Measurements from ENCODE around the gene ARFIP1. TPM values are rescaled to one million over a fixed set of nuclear protein-coding genes. Genes with fewer than 3 reads are reported as not detected.

ARFIP1 gene
- total and polyA plus RNA-seq, 9 of the 15 experiments (the other 6 are each of a cell fraction or from before 2014, with no cell fraction given): 14.1 to 25.1 (median 20.9) TPM

DNA sequence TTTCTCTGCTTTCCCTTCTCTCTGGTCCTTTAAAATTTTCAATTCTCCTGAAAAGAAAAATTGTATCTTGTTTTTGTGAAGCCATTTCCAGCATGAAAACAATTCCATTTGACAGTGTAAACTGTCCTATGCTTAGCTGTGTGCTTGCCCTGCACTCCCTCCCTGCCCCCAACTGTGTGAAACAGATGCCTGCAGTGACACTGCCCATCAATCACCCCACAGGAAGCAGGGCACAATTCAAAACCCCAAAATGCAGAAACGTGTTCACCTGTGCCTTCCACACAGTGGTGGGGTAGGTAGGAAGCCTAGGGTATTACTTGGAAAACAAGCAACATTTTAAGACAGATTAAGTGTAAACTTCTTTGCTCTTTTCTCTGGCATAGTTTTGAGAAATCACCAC, 150.1 kb downstream of the ARFIP1 start:
- peaks cover 2 to 5% of the 10 kb centered on the region in 2 experiments; a peak in 3 of 5 replicates for H3K27me3 ChIP-seq (ENCODE audit: control insufficient read depth in 2 of 2, insufficient read depth in 2 of 2, low read length in 2 of 2)
- no peaks in the 10 kb centered on the region for H3K9me1 ChIP-seq (ENCODE audit: control insufficient read depth, insufficient read depth, low read length)
- ChIA-PET POLR2A (interaction anchor here (1.2 kb wide), 1 partner anchor 11 kb away, joined by 3 read pairs; no protein-coding TSS in a partner anchor), CTCF (ENCODE audit: low intra/inter-chr PET ratio) (no interaction called here)
- intact Hi-C loops (cut with micrococcal nuclease) (no loop called here), in situ Hi-C loops (cut with MboI) (no loop called here)
- H3K4me3 ChIP-seq: no peak overlapping the region
- no peaks in the 10 kb centered on the region for H3K79me2 ChIP-seq (ENCODE audit: control insufficient read depth, insufficient read depth, low read length)
- WGBS (ENCODE audit: insufficient coverage, low coverage, missing lambda C conversion rate): 0% methylated on average over 1 of the region's 1 CpG
- H3K9ac ChIP-seq (ENCODE audit: insufficient read depth in 1 of 2, low read depth in 2 of 2, low read length in 2 of 2): no peak overlapping the region
- ATAC-seq: no peak
- H3K4me2 ChIP-seq (ENCODE audit: insufficient read depth, low read length): no peak overlapping the region
- TF ChIP-seq HEY1 (CRISPR knock-in tag; IDR thresholded peaks at IDR 0.05; ENCODE audit: borderline replicate concordance): no peak
- TF ChIP-seq ETS2 (tag; IDR thresholded peaks at IDR 0.05; ENCODE audit: borderline replicate concordance, poor library complexity, severe bottlenecking): no peak
- no peak for TF ChIP-seq KLF13 (tag; IDR thresholded peaks at IDR 0.05; ENCODE audit: borderline replicate concordance, low read depth)
- no peak for TF ChIP-seq ESRRB (CRISPR knock-in tag; IDR thresholded peaks at IDR 0.05; ENCODE audit: borderline replicate concordance)
- TF ChIP-seq ZNF146 (CRISPR knock-in tag; IDR thresholded peaks at IDR 0.05; ENCODE audit: unreplicated experiment): no peak
- TF ChIP-seq POLR3G (IDR thresholded peaks at IDR 0.05; ENCODE audit: extremely low read depth, insufficient read length, insufficient replicate concordance): no peak
- TF ChIP-seq DNMT1 (IDR thresholded peaks at IDR 0.05): no peak
- no peak for TF ChIP-seq TFAM (CRISPR knock-in tag; conservative IDR thresholded peaks at IDR 0.05)
- TF ChIP-seq NBN (IDR thresholded peaks at IDR 0.05; ENCODE audit: low read depth): no peak
- TF ChIP-seq HLTF (IDR thresholded peaks at IDR 0.05): no peak
- no peak for TF ChIP-seq CREBBP (IDR thresholded peaks at IDR 0.05; ENCODE audit: low read depth, low read length)
- TF ChIP-seq, protein P1, sequence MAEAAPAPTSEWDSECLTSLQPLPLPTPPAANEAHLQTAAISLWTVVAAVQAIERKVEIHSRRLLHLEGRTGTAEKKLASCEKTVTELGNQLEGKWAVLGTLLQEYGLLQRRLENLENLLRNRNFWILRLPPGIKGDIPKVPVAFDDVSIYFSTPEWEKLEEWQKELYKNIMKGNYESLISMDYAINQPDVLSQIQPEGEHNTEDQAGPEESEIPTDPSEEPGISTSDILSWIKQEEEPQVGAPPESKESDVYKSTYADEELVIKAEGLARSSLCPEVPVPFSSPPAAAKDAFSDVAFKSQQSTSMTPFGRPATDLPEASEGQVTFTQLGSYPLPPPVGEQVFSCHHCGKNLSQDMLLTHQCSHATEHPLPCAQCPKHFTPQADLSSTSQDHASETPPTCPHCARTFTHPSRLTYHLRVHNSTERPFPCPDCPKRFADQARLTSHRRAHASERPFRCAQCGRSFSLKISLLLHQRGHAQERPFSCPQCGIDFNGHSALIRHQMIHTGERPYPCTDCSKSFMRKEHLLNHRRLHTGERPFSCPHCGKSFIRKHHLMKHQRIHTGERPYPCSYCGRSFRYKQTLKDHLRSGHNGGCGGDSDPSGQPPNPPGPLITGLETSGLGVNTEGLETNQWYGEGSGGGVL (CRISPR knock-in tag; IDR thresholded peaks at IDR 0.05): no peak
- TF ChIP-seq MTA3 (IDR thresholded peaks at IDR 0.05; ENCODE audit: borderline replicate concordance): no peak
- TF ChIP-seq ZFX (CRISPR knock-in tag; IDR thresholded peaks at IDR 0.05): no peak
- TF ChIP-seq SMAD2 (IDR thresholded peaks at IDR 0.05; ENCODE audit: low read depth, low read length): no peak
- TF ChIP-seq ILF3 (IDR thresholded peaks at IDR 0.05; ENCODE audit: borderline replicate concordance): no peak
- TF ChIP-seq CCNT2 (IDR thresholded peaks at IDR 0.05; ENCODE audit: borderline replicate concordance, extremely low read depth, insufficient read length, low read depth, low read length): no peak
- TF ChIP-seq RFX5 (IDR thresholded peaks at IDR 0.05; ENCODE audit: low read depth, low read length): no peak
- DNase-seq (ENCODE audit: extremely low read depth in 1 of 4, low spot score in 3 of 4): no peak
- H3K36me3 ChIP-seq (ENCODE audit: control insufficient read depth, insufficient read depth, low read length): no peaks in the 10 kb centered on the region
- no peaks in the 10 kb centered on the region for H4K20me1 ChIP-seq (replicated peaks; ENCODE audit: control insufficient read depth, insufficient read depth, low read length)
- no peaks in the 10 kb centered on the region for H3K9me3 ChIP-seq (replicated peaks; ENCODE audit: control insufficient read depth, insufficient read depth, low read depth, low read length)
- no peak overlapping the region for H3K27ac ChIP-seq (ENCODE audit: extremely low read depth, low read depth, low read length)
- H2AFZ ChIP-seq (ENCODE audit: low read depth, low read length): no peak overlapping the region
- H3K4me1 ChIP-seq (replicated peaks in 1 of 2; ENCODE audit: control insufficient read depth in 2 of 2, insufficient read depth in 2 of 2, low read length in 2 of 2): no peaks in the 10 kb centered on the region; a peak in 1 of 5 replicates
- FAIRE-seq: no peak
- BruUV-seq (replicated peaks): no TSS peak
